OCI-LY7 (cell line): ENCODE measurements around the gene SLC8A1.

Source experiments
- CTCF ChIP-seq: fragments of 200-600 bp; sonication (generic); conservative IDR thresholded peaks from 2 replicates; pipeline ENCODE4 v1.5.1; 2014; ENCODE audit warnings: mild to moderate bottlenecking, antibody characterized with exemption, low read length, moderate library complexity, mixed read lengths
- EZH2phosphoT487 ChIP-seq: fragments of 200-600 bp; sonication (generic); IDR thresholded peaks from 2 replicates; pipeline ENCODE4 v1.6.1; 2018; ENCODE audit warnings: low read depth, borderline replicate concordance, mild to moderate bottlenecking, mixed run types, antibody characterized with exemption, low read length, moderate library complexity, mixed read lengths

GRCh38 chr2:40208463-40208862 lies 243.4 kb downstream of the SLC8A1 start:
- TF ChIP-seq CTCF (no peak), EZH2phosphoT487 (no peak)
